ENCODE measurements around the gene TMTC2. TPM values are rescaled to one million over a fixed set of nuclear protein-coding genes. Genes with fewer than 3 reads are reported as not detected.

TMTC2 gene
- total and polyA plus RNA-seq, 2 donors (not counting 1 experiment from before 2014, with no cell fraction given), result 2.4 to 3.2 TPM

- no peaks in the 10 kb centered on the region for H3K4me1 ChIP-seq (ENCODE audit: control insufficient read depth in 2 of 2, insufficient read depth in 2 of 2, low read length in 2 of 2)
- no peak overlapping the region for H2AFZ ChIP-seq (ENCODE audit: insufficient read depth, low read depth, low read length, poor library complexity, severe bottlenecking)
- H3K27me3 ChIP-seq (replicated peaks in 1 of 4; ENCODE audit: control extremely low read depth in 1 of 4, control insufficient read depth in 3 of 4, insufficient read depth in 4 of 4, low read length in 3 of 4), result no peaks in the 10 kb centered on the region
- H3K4me3 ChIP-seq (ENCODE audit: control extremely low read depth in 1 of 5, extremely low read depth in 1 of 5, insufficient read depth in 1 of 5, low read depth in 2 of 5, low read length in 4 of 5), result no peak overlapping the region
- ChIA-PET POLR2A (no interaction called here), CTCF (no interaction called here)
- ATAC-seq (ENCODE audit: low read depth) (no peak), DNase-seq (no peak)
- H3K4me1 Mint-ChIP-seq, result no peaks in the 10 kb centered on the region
- WGBS (ENCODE audit: insufficient coverage), result no CpG with 5 or more reads among the region's 4 CpGs
- H3K9ac ChIP-seq (ENCODE audit: low read length), result no peak overlapping the region
- H4K20me1 ChIP-seq (ENCODE audit: control insufficient read depth, insufficient read depth, low read length, poor library complexity, severe bottlenecking), result no peaks in the 10 kb centered on the region
- intact Hi-C loops (cut with micrococcal nuclease), result no loop called here
- TF ChIP-seq CTCF (IDR thresholded peaks at IDR 0.05) (no peak), EZH2 (IDR thresholded peaks at IDR 0.05; ENCODE audit: borderline replicate concordance, insufficient read depth, low read depth, low read length, poor library complexity, severe bottlenecking) (no peak)
- H3K27me3 Mint-ChIP-seq, result no peaks in the 10 kb centered on the region
- no peaks in the 10 kb centered on the region for H3K36me3 ChIP-seq (replicated peaks in 1 of 2; ENCODE audit: control extremely low read depth in 1 of 2, control insufficient read depth in 1 of 2, extremely low read depth in 1 of 2, insufficient read depth in 2 of 2, low read length in 1 of 2)
- no peak overlapping the region for H3K27ac Mint-ChIP-seq
- no peaks in the 10 kb centered on the region for H3K79me2 ChIP-seq (ENCODE audit: control insufficient read depth, insufficient read depth, low read length)
- H3K9me3 Mint-ChIP-seq (ENCODE audit: insufficient read depth), result no peaks in the 10 kb centered on the region
- H3K27ac ChIP-seq (ENCODE audit: low read length in 2 of 2), result no peak overlapping the region
- no peak overlapping the region for H3K4me2 ChIP-seq (replicated peaks; ENCODE audit: low read depth, low read length, poor library complexity, severe bottlenecking)
- H3K4me3 Mint-ChIP-seq, result no peak overlapping the region
- no peaks in the 10 kb centered on the region for H3K9me3 ChIP-seq (ENCODE audit: control extremely low read depth in 1 of 3, control insufficient read depth in 2 of 3, insufficient read depth in 1 of 3, low read length in 2 of 3)
These were observed 284.9 kb downstream of the TMTC2 start for GRCh38 chr12:82971584-82971983.

GRCh38 chr12:82972624-82973023 lies 285.9 kb downstream of the TMTC2 start:
- intact Hi-C loops (cut with micrococcal nuclease), result no loop called here
- H3K4me2 ChIP-seq (replicated peaks; ENCODE audit: low read depth, low read length, poor library complexity, severe bottlenecking), result no peak overlapping the region
- H3K27me3 ChIP-seq (replicated peaks in 1 of 4; ENCODE audit: control extremely low read depth in 1 of 4, control insufficient read depth in 3 of 4, insufficient read depth in 4 of 4, low read length in 3 of 4), result no peaks in the 10 kb centered on the region
- no peak for TF ChIP-seq EZH2 (IDR thresholded peaks at IDR 0.05; ENCODE audit: borderline replicate concordance, insufficient read depth, low read depth, low read length, poor library complexity, severe bottlenecking)
- no peak for TF ChIP-seq CTCF (IDR thresholded peaks at IDR 0.05)
- H3K9me3 ChIP-seq (ENCODE audit: control extremely low read depth in 1 of 3, control insufficient read depth in 2 of 3, insufficient read depth in 1 of 3, low read length in 2 of 3), result no peaks in the 10 kb centered on the region
- WGBS (ENCODE audit: insufficient coverage), result 67% methylated on average over 1 of the region's 3 CpGs
- H3K27ac ChIP-seq (ENCODE audit: low read length in 2 of 2), result no peak overlapping the region
- no peaks in the 10 kb centered on the region for H3K4me1 ChIP-seq (ENCODE audit: control insufficient read depth in 2 of 2, insufficient read depth in 2 of 2, low read length in 2 of 2)
- H3K4me1 Mint-ChIP-seq, result no peaks in the 10 kb centered on the region
- no peak overlapping the region for H3K27ac Mint-ChIP-seq
- no peaks in the 10 kb centered on the region for H3K27me3 Mint-ChIP-seq
- H3K9me3 Mint-ChIP-seq (ENCODE audit: insufficient read depth), result no peaks in the 10 kb centered on the region
- H3K79me2 ChIP-seq (ENCODE audit: control insufficient read depth, insufficient read depth, low read length), result no peaks in the 10 kb centered on the region
- no peak overlapping the region for H3K4me3 ChIP-seq (ENCODE audit: control extremely low read depth in 1 of 5, extremely low read depth in 1 of 5, insufficient read depth in 1 of 5, low read depth in 2 of 5, low read length in 4 of 5)
- H2AFZ ChIP-seq (ENCODE audit: insufficient read depth, low read depth, low read length, poor library complexity, severe bottlenecking), result no peak overlapping the region
- ATAC-seq (ENCODE audit: low read depth) (no peak), DNase-seq (no peak)
- H3K4me3 Mint-ChIP-seq, result no peak overlapping the region
- no peak overlapping the region for H3K9ac ChIP-seq (ENCODE audit: low read length)
- H4K20me1 ChIP-seq (ENCODE audit: control insufficient read depth, insufficient read depth, low read length, poor library complexity, severe bottlenecking), result no peaks in the 10 kb centered on the region
- ChIA-PET POLR2A (no interaction called here), CTCF (no interaction called here)
- H3K36me3 ChIP-seq (replicated peaks in 1 of 2; ENCODE audit: control extremely low read depth in 1 of 2, control insufficient read depth in 1 of 2, extremely low read depth in 1 of 2, insufficient read depth in 2 of 2, low read length in 1 of 2), result no peaks in the 10 kb centered on the region

All from B cell (primary cell).